Fibroblast of the aortic adventitia (primary cell): ENCODE measurements around the gene PCBD2. TPM values are rescaled to one million over a fixed set of nuclear protein-coding genes. Genes with fewer than 3 reads are reported as not detected.
"Not testable (repeated sequence)": the region's sequence is repeated elsewhere in the genome, so short reads cannot be mapped to it uniquely, and the experiment has no call there.

Source experiments
- DNase-seq: peaks from one replicate; pipeline ENCODE4 v3.0.0-alpha.2; 2010; ENCODE audit warnings: low read depth
- H3K4me3 ChIP-seq: 2 replicates; pipeline ENCODE4 v1.5.1; 2011; ENCODE audit warnings: low read depth, mild to moderate bottlenecking, control low read depth, low read length, moderate library complexity
- total RNA-seq: library from RNA; depleted of rRNA; stranded (reverse); fragments of >200 nt; gene quantifications from 2 replicates; pipeline ENCODE4 v1.2.3, GENCODE V29; 2012; ENCODE audit warnings: low replicate concordance
- TF ChIP-seq, protein P1 (sequence below): IDR thresholded peaks from 2 replicates; pipeline ENCODE4 v1.5.1; 2011; ENCODE audit warnings: mild to moderate bottlenecking, low read length, control low read depth, inconsistent platforms; ENCODE audit not compliant: insufficient read depth

Gene PCBD2
- total RNA-seq, 1 donor = 8.9 TPM

DNA sequence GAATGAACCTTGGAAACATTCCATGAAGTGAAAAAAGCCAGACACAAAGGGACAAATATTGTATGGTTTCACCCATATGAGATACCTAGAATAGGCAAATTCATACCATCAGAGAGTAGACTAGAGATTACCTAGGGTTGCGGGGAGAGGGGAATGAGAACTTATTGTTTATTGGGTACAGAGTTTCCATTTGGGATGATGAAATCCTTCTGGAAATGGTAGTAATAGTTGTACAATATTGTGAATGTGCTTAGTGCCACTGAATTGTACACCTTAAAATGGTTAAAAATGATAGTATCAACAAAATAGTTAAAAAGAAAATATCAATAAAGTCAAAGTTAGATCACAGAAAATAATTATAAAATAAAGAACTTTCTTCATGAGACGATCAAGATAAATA is 88.2 kb downstream of the PCBD2 start:
- peak; percentile 28 for DNase-seq
- TF ChIP-seq, protein P1, sequence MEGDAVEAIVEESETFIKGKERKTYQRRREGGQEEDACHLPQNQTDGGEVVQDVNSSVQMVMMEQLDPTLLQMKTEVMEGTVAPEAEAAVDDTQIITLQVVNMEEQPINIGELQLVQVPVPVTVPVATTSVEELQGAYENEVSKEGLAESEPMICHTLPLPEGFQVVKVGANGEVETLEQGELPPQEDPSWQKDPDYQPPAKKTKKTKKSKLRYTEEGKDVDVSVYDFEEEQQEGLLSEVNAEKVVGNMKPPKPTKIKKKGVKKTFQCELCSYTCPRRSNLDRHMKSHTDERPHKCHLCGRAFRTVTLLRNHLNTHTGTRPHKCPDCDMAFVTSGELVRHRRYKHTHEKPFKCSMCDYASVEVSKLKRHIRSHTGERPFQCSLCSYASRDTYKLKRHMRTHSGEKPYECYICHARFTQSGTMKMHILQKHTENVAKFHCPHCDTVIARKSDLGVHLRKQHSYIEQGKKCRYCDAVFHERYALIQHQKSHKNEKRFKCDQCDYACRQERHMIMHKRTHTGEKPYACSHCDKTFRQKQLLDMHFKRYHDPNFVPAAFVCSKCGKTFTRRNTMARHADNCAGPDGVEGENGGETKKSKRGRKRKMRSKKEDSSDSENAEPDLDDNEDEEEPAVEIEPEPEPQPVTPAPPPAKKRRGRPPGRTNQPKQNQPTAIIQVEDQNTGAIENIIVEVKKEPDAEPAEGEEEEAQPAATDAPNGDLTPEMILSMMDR = no peak
- no peak overlapping the region for H3K4me3 ChIP-seq

- no peak overlapping the region for H3K4me3 ChIP-seq
- no peak for DNase-seq
- TF ChIP-seq, protein P1 = no peak
Measured at GRCh38 chr5:134994560-134995156, 89.7 kb downstream of the PCBD2 start.

DNA sequence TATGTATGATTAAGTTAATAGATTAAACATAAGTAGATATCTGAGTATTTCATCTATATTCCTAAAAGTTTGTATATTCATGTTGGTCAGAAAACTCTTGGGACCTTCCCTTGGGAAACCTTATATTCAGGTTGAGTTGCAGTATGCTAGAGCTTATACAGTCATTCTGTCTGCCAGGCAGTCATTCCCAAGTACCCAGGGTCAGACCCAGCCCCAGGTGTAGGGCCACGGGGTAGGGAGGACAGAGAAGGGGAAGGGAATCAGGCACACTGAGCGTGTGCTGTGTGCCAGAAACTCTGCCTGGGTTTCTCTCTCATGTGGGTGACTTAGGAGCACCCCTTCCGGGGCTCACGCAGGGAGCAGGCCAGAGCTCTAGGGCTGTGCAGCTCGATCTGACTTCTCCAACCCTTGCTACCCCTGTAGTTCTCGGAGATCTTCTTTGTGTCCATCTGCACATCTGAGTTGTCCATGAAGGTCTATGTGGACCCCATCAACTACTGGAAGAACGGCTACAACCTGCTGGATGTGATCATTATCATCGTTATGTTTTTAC is 91.0 kb downstream of the PCBD2 start:
- TF ChIP-seq, protein P1 = no peak
- no peak for DNase-seq
- H3K4me3 ChIP-seq = no peak overlapping the region

DNA sequence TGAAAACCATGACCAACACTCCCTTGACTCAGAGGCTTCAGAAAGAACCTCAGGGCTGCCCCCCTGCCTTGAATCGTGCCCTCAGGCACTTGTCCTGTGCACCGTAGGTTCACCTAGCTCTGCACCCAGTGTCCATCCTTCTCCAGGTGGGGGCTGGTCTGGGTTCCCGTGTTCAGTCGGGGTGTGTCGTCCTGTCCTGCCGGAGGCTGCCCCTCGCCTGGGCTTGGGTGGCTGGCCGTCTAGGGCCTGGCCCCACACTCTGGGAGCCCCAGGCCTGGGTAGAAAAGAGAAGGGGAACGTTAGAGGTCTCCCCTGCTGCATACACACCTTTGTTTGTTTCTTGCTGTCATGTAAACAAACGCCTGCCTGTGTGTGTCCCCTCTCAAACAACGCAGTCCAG is 92.1 kb downstream of the PCBD2 start:
- no peak for DNase-seq
- H3K4me3 ChIP-seq = no peak overlapping the region
- TF ChIP-seq, protein P1 = no peak

DNA sequence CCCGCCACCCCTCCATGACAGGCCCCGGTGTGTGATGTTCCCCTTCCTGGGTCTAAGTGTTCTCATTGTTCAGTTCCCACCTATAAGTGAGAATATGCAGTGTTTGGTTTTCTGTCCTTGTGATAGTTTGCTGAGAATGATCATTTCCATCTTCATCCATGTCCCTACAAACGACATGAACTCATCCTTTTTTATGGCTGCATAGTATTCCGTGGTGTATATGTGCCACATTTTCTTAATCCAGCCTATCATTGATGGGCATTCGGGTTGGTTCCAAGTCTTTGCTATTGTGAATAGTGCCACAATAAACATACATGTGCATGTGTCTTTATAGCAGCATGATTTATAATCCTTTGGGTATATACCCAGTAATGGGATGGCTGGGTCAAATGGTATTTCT is 93.1 kb downstream of the PCBD2 start:
- DNase-seq = not testable (repeated sequence)

GRCh38 chr5:135004376-135004775 is 99.4 kb downstream of the PCBD2 start:
- DNase-seq = no peak
- TF ChIP-seq, protein P1 = no peak
- H3K4me3 ChIP-seq = no peak overlapping the region

More for the DNA sequence above, 93.1 kb downstream of the PCBD2 start:
- H3K4me3 ChIP-seq = not testable (repeated sequence)

GRCh38 chr5:135005076-135005475 is 100.1 kb downstream of the PCBD2 start:
- H3K4me3 ChIP-seq = no peak overlapping the region
- TF ChIP-seq, protein P1 = no peak
- DNase-seq = no peak
